ENCODE data around the gene FAM78B.

Gene FAM78B

DNA sequence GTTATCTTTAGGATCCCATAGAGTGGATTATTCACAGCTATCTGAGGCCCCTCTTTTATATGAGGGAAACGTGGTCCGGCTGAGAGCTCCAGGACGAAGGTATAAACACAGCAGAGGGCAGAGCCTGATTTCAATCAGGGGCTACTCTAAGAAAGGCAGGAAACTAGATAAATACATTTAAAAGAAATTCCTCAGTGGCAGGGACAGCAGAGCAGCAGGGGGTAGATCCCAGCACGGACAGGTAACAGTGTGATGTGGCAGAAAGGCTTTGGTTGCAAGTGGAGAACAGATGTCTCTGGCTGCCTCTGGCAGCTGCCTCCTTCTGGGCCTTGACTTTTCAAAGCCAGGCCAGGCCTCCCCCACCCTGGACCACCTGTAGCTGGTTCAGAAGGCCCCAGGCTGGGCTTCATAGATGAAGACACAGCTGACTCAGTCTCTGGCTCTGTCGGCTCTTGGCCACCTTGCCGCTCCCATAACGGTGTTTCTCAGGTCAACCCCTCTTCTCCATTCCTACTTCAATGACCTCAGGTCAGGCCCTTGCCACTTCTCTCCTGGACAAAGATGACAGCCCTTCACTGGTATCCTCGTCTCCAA, 43.8 kb downstream of the FAM78B start:
- DNase-seq (ENCODE audit: low read depth, low spot score), result no peak
- no peak overlapping the region for H3K27ac ChIP-seq

DNA sequence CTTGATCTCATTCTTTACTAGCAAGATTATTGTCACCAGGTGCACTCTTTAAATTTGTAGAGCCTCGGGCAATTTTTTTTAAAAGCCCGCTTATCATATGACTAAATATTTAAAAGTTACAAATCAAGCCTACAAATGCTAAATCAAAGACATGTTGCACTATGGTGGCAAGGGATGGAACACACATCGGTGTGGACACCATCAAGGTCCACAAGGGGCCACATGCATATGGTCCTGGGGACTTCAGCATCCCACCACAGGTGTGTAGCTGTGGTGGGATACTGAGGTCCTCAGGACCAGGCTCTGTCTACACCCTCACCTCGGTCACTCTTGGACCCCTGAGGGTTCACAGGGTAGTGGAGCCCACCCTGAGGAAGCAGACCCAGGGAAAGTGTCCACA, 45.8 kb downstream of the FAM78B start:
- H3K27ac ChIP-seq, result no peak overlapping the region
- no peak for DNase-seq (ENCODE audit: low read depth, low spot score)

DNA sequence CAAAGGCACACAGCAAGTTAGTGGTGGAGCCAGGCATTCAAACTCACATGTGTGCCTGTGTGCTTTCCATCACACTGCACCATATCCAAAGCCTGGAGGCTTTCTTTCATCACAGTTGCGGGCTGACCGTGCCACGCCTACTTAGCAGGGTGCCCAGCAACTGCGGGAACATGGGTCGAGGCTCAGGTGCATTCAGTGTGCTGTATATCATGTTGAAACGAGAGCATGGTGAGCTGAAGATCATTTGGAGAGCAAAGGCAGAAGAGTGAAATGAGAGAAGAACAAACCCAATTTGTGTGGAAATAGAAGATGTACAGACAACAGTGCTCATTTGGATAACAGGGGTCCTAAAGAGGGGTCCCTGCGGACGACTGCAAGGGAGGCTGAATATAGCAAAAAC, 46.5 kb downstream of the FAM78B start:
- no peak for DNase-seq (ENCODE audit: low read depth, low spot score)
- H3K27ac ChIP-seq, result no peak overlapping the region

DNA sequence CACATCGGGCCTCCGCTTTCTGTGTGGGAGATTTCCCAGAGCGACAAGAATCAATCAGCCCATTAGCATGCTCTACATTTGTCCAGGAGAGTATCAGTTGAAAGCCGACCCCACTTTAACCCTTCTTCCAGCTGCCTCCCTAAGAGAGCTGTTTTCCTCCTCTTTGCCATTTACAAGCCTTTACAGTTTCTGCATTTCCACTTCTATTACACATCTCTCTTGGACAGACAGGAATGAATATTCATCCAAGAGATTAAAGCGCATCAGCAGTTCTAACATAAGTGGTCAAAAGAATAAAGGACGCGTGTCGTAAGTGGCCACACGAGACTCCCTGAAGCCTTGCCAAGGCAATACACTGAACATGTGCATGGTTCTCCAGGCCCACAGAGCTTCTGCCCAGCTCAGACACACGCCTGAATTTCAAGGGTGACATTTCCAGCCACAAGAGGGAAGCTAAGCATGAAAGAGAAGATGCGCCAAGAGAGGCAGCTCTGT, 47.3 kb downstream of the FAM78B start:
- no peak overlapping the region for H3K27ac ChIP-seq
- DNase-seq (ENCODE audit: low read depth, low spot score), result no peak

- H3K27ac ChIP-seq, result no peak overlapping the region
- DNase-seq (ENCODE audit: low read depth, low spot score), result no peak
Observed at GRCh38 chr1:166117776-166118175, 49.0 kb downstream of the FAM78B start.

DNA sequence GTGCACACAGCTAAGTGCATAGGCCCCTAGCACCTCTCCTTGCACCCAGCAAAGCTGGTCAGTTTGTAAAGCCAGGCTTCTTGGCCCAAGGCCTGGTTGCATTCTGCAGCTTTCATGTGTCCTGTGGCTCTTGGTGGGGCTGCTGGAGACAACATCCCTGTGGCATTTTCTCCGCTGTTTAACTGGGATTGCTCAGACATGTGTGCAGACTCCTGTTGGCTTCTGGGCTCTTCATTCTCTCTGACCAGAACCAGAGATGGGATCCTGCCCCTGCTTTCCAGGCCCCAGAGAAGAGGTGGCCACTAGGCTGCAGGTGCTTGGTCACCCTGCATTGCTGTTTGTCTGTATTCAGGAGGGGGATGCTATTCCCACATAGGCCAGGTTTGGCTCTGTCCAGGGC, 50.8 kb downstream of the FAM78B start:
- H3K27ac ChIP-seq, result no peak overlapping the region
- DNase-seq (ENCODE audit: low read depth, low spot score), result no peak

DNA sequence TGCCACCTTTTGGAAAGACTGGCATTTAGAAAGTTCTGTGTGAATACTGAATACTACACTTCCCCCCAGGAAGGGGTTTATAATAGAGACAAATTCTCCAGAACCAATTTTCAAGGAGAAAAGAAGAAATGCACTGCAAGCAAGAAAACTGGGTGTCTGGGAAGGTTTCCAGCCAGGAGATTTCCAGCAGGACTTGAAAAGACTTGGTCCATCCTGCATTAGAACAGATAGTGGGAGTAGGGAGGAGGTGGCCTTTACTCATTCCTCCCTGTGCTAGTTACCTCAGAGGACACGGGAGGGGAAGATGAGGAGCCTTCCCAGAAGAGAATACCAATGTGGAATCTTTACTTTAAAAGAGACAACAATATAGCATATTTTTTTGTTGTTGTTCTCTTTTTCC, 52.4 kb downstream of the FAM78B start:
- no peak overlapping the region for H3K27ac ChIP-seq
- no peak for DNase-seq (ENCODE audit: low read depth, low spot score)

- no peak for DNase-seq (ENCODE audit: low read depth, low spot score)
- no peak overlapping the region for H3K27ac ChIP-seq
Observed at GRCh38 chr1:166113630-166114029, 53.2 kb downstream of the FAM78B start.

DNA sequence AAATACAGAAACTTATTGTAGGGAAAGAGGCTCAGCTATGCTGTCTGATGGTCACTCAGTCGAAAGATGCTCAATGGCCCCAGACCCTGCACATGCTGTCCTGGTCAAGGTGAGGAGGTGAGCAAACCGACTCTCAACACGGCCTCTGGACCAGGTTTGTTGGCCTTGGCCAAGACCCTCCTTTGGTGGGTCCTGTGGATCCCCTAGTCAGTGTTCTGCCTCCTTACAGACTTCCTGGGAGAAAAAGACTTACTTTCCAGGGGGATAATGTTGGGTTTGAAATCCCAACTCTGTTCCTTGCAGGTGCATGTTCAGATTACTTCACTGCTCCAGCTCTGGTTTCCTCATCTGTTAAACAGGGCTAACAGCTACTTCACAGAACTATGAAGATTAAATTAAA, 53.8 kb downstream of the FAM78B start:
- no peak for DNase-seq (ENCODE audit: low read depth, low spot score)

GRCh38 chr1:166112425-166112824, 54.4 kb downstream of the FAM78B start:
- no peak overlapping the region for H3K27ac ChIP-seq
- DNase-seq (ENCODE audit: low read depth, low spot score), result no peak

More for the DNA sequence above, 53.8 kb downstream of the FAM78B start:
- H3K27ac ChIP-seq, result no peak overlapping the region

DNA sequence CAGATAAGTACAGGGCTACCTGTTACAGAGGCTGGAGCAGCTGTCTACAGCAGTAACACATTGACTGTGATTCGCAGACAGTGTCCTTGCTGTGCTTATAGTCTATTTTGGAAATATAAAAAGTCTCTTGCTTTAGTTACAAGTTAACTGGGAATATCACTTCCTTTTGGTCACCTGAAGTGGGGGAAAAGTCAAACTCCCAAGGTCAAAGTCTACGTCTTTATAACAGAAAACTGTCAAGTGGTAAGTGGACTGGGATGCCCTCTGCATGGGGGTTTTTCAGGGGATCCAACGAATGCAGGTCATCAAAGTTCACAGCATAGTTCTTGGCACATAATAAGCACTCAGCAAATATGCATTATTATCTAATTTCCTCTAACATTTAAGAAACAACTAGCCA, 55.4 kb downstream of the FAM78B start:
- no peak for DNase-seq (ENCODE audit: low read depth, low spot score)
- H3K27ac ChIP-seq, result no peak overlapping the region

- no peak for DNase-seq (ENCODE audit: low read depth, low spot score)
Observed at GRCh38 chr1:166090244-166090643, 76.6 kb downstream of the FAM78B start.

DNA sequence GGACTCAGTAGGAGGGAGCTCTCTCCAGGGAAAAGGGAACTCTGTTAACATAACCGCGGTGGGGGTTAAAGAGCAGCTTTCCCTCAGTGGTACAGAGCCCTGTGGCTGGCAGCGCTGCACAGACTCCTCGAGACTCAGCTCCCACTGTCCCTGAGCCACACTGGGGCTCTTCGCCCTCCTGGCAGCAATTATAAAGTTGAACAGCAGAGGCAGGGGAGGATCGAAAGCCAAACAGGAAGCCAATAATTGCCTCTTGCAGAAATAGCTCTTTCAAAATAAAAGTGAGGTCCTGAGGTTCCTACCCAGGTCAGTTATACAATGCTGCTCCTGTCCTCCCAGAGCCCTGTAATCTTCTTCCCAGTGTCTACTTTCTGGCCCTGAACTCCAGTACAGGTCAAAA, 77.0 kb downstream of the FAM78B start:
- DNase-seq (ENCODE audit: low read depth, low spot score), result no peak
- no peak overlapping the region for H3K27ac ChIP-seq

More at GRCh38 chr1:166090244-166090643, 76.6 kb downstream of the FAM78B start:
- no peak overlapping the region for H3K27ac ChIP-seq

DNA sequence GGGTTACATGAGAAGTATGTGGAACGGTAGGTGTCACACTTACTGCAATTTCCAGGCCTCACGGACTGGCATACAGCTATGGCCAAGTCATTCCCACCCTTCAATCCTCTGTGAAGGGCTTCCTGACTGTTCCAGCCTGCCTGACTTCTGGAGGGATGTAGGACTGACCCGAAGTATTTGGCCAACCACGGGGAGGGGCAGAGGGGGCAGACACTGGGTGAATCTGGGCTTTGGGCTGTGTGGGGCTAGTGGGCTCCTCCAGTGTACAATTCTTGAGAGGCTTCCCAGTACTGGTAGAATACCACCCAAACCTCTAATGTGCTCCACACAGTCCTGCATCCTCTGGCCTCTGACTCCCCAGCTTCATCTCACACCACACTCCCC, 78.2 kb downstream of the FAM78B start:
- no peak overlapping the region for H3K27ac ChIP-seq
- DNase-seq (ENCODE audit: low read depth, low spot score), result no peak

GRCh38 chr1:166087734-166088571, 78.8 kb downstream of the FAM78B start:
- no peak overlapping the region for H3K27ac ChIP-seq
- no peak for DNase-seq (ENCODE audit: low read depth, low spot score)

DNA sequence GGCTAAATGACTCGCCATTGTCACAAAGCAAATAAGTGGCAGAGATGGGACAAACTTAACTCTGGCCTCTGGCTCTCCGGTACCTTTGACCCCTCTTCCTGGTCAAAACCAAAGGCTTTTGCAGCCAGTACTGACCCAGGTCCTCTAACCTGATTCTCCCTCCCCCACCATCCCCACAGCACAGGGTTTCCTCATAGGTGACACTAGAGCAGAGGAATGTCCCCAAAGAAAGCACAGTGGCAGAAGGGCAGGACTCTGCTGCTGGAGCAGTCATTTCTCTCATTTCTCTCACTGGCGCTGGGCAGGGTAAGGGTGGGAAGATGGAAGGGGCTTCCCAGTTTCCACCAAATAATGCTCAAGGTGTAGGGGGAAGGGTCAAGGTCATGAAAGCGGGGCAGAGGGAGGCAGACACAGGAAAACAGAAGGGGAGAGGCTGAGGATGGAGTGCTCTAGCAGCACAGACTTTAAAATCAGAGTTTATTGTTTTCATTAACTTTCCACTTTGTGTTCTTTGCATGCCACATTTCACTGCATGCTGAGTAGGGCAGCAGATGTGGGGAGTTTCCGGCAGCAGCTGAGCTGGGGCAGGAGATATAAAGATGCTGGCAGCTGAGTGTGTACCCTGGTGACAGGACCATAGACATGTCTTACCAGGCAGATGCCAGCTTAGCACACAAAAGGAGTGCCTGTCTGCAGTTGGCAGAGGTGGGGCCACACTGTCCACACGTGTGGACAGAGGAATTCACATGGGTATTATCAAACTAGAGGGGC, 80.5 kb downstream of the FAM78B start:
- DNase-seq (ENCODE audit: low read depth, low spot score), result no peak
- no peak overlapping the region for H3K27ac ChIP-seq

DNA sequence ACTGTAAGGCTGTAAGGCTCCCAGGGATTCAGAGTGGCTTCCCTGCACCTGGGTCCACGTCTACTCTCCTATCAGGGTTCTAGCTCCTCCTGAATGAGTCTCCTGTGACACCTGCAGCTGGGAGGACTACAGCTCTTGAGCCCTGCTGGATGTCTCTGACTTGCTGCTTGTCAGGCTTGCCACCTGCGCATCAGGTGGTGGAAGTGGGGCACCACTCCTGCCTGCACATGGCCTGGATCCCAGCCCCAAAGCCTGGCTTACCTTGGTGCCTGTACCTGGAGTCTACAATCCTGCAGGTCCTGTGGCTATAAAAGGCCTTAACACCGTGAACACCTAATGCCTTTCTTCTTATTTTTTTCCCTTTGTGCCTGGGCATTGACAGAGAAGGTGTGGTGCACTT, 82.2 kb downstream of the FAM78B start:
- no peak overlapping the region for H3K27ac ChIP-seq
- no peak for DNase-seq (ENCODE audit: low read depth, low spot score)

- no peak overlapping the region for H3K27ac ChIP-seq
- DNase-seq (ENCODE audit: low read depth, low spot score), result no peak
Observed at GRCh38 chr1:166083887-166084286, 82.9 kb downstream of the FAM78B start.

- H3K27ac ChIP-seq, result no peak overlapping the region
- DNase-seq (ENCODE audit: low read depth, low spot score), result no peak
Observed at GRCh38 chr1:166082601-166083000, 84.2 kb downstream of the FAM78B start.

DNA sequence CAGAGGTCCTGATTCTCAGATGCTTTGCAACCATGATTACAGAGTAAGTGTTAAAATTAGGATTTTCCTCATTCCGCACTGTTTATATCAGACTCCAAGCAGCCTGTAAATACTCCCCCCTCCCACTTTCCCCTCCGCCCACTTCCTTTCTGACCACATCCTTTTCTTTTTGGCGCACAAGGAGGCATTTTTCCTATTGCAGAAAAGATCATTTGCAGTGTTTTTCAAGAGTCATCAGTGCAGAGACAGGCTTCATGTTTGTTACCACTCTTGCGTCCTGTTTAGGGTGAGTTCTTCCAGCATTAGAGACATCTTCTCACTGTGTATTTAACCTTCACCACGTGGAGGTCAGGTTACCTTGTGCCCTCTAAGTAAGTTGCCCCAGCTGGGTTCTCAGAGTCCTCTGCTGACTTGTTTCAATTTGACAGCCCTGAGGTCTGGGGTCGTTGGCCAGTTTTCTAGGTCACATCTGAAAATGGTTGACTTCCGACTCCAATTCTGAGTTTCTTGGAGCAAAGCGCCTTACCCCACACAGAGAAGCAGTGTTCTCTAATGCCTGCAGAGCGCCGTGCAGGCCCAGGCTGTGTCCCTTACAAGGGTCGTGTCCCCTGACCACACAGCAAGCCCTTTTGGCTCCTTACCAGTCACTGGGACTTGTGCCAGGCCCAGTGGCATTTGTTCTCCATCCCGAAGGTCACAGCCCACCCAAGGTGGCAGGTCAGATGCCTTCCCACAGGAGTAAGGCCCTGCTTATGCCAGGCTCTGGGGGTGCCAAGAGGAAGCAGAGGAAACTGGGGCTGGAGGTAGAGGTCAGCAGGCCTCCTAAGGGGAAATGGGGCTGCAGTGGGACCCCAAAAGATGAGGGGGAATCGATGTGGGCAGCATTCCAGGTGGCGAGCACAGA, 85.6 kb downstream of the FAM78B start:
- no peak overlapping the region for H3K27ac ChIP-seq
- DNase-seq (ENCODE audit: low read depth, low spot score), result no peak
